Tibial nerve (tissue), 4 donors: ENCODE measurements around the gene DDIT3.

Source experiments
- CTCF ChIP-seq, 5 experiments: fragments of 200-600 bp in 3 of 5; fragments of 450-650 bp in 2 of 5; sonication (generic) in 3 of 5; IDR thresholded peaks; one replicate each; pipeline ENCODE4 v1.5.1; 2016 to 2019; ENCODE audit warnings: antibody characterized with exemption in 5 of 5, mild to moderate bottlenecking in 3 of 5, moderate library complexity in 2 of 5
- EP300 ChIP-seq, 2 donors: sonication (generic); formaldehyde crosslinking; IDR thresholded peaks; one replicate each; pipeline ENCODE4 v1.6.1; 2017; ENCODE audit warnings: antibody characterized with exemption in 2 of 2, mild to moderate bottlenecking in 1 of 2
- POLR2A ChIP-seq, 2 donors: fragments of 450-650 bp; IDR thresholded peaks; one replicate each; pipeline ENCODE4 v1.6.1; 2017; ENCODE audit warnings: antibody characterized with exemption in 2 of 2, mild to moderate bottlenecking in 2 of 2, moderate library complexity in 2 of 2

- TF ChIP-seq POLR2A (IDR thresholded peaks at IDR 0.05): no peak
- peak in 2 of 5 experiments; percentile 7 to 26 for TF ChIP-seq CTCF (IDR thresholded peaks at IDR 0.05)
- no peak for TF ChIP-seq EP300 (IDR thresholded peaks at IDR 0.05)
Measured at GRCh38 chr12:57476162-57476992, 43.9 kb downstream of the DDIT3 start.
